SU-DHL-6 (cell line): Measurements from ENCODE around the gene BICDL2.

Experiments
- EZH2phosphoT487 ChIP-seq: fragments of 200-600 bp; sonication (generic), shearing (Covaris generic); conservative IDR thresholded peaks from 2 replicates; pipeline ENCODE4 v1.6.1; 2018; ENCODE audit warnings: mild to moderate bottlenecking, antibody characterized with exemption, low read length, moderate library complexity, mixed read lengths
- TF ChIP-seq, protein P1 (sequence below): fragments of 200-600 bp; sonication (generic); IDR thresholded peaks from one replicate; pipeline ENCODE4 v1.5.1; 2017; ENCODE audit warnings: antibody characterized with exemption, mild to moderate bottlenecking, low read length, moderate library complexity; ENCODE audit not compliant: insufficient read depth, poor library complexity, severe bottlenecking

DNA sequence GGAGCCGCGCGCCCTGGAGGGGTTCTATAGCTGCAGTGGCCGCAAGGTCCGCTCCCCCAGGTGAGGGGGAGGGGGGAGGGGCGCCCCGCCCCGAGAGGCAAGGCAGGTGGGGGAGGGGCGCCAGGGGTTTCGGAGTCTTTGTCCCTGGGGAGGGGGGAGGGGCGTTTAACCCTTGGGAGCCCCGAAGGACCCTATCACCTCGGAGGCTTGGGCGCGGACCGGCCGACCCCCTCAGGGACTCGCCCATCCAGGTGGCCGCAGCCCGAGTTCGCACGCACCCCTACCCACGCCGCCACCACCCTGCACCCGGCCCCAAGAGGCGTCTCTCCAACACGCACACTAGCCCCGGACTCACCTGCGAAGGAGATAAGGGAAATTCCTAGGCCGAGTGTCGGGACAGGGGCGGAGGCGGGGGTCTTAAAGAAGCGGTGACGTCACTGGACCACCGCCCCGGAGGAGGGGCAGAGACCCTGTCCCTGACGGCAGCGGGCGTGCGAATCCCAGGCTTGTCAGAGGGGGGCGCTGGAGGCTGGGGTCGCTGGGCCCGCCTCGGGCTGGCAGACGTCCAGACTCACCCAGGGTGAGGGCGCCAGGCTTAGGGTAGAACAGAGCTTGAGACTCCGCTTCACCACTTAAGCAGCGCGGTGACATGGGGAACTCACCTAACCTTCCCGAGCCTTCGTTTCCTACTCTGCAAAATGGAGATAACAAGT lies 18.8 kb downstream of the BICDL2 start, which contains the start of gene CLDN6:
- TF ChIP-seq, protein P1, sequence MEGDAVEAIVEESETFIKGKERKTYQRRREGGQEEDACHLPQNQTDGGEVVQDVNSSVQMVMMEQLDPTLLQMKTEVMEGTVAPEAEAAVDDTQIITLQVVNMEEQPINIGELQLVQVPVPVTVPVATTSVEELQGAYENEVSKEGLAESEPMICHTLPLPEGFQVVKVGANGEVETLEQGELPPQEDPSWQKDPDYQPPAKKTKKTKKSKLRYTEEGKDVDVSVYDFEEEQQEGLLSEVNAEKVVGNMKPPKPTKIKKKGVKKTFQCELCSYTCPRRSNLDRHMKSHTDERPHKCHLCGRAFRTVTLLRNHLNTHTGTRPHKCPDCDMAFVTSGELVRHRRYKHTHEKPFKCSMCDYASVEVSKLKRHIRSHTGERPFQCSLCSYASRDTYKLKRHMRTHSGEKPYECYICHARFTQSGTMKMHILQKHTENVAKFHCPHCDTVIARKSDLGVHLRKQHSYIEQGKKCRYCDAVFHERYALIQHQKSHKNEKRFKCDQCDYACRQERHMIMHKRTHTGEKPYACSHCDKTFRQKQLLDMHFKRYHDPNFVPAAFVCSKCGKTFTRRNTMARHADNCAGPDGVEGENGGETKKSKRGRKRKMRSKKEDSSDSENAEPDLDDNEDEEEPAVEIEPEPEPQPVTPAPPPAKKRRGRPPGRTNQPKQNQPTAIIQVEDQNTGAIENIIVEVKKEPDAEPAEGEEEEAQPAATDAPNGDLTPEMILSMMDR: no peak
- no peak for TF ChIP-seq EZH2phosphoT487
